Amniotic stem cell (primary cell): Measurements from ENCODE around the gene PABPC1L.
A peak's percentile ranks its signal among the peaks of the same experiment; 100 is the strongest.

Experiments
- DNase-seq: peaks from one replicate; lab custom pipeline; 2025; lab: John Stamatoyannopoulos, UW

Gene PABPC1L

DNA sequence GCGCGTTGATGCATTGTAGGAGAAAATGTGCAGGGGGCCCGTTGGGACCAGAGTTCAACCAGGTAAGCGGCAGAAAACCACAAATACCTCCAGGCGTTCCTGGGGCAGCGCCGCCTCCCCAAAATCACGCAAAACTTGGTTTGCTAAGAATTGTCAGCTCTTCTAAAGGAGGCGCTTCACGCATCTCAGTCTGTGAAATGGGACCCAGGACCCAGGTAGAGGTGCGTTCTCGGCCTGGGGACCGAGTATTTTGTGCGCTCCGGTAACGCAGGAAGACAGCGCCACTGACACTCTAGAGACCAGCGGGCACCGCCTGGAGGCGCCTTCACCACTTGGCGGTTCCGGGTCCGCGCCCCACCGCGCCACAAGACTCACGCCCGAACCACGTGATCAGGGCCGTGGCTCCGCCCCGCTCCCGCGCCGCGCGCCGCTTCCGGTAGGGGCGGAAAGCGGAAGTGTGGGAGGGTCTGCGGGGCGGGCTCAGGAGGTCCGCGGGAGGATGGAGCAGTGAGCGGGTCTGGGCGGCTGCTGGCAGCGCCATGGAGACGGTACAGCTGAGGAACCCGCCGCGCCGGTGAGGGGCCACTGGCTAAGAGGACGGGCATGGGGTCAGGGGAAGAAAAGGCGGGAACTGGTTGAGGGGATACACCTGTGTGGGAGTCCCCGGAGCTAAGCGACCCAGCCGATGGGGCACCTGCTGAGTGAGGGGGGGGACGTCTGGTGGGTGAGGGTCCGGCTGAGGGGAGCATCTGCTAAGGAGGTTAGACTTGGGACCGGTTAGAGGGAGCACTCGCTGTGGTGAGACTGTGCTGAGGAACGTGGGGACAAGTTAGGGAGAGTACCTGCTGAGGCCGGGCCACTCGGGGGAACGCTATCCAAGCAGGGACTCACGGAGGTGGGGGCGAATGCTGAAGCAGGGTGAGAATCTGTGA lies 56.4 kb downstream of the PABPC1L start, which contains the start of gene STK4:
Gene STK4, plus strand, starts transcription at position 483 of the 932 bp plus-strand sequence. Its CDS starts 57 bp downstream, at position 540.
- DNase-seq, result peak; percentile 75

DNA sequence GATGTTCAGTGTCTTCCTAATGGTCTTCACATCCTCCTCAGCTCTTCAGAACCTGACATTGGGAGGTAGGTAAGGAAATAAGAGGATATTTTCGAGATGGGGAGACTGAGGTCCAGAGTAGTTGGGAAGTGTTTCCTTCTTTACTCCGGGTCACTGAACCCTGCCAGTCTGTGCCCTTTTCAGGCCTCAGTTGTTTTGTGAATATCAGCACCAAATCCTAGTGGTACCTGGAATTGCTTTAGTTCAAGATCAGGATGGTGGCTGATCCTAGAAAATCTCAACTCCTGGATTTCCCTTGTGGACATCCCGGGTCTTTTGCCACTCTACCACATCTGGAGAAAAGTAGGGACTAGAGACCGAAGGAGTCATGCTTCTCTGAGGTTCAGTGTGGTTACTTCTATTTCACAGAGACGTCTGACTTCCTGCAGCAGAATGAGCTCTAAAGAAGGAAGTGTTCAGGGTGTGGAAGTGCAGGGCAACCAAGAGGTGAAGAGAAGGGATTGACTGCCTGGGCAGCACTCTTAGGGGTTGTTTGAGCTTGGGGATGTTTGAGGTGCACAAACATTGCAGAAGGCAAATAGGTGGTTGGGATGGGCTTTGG lies 57.4 kb downstream of the PABPC1L start:
- no peak for DNase-seq

DNA sequence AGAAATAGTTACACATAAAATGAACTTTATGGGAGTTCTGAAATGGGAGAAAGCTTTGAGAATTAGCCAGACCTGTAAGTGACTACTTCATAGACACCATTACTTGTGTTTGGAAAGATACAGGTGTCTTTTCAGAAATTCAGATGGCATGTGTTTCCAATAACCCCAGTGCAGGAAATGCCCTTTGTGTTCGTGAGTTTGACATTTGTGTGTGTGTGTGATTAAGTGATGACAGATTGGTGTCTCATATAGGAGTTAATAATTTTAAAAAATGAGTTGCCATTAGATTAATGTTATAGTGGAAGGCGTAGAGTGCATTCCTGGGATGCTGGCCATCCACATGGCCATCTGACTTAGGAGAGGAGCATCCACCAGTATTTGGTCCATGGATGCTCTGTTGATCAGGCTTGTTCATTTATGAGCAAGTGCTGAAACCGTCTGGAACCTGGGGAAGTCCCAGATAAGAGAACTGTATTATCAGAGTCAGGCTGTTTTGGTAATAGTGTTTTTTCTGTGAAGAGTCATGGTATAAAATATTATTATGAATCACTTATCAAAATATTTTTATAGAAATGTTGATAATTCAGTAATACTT lies 59.5 kb downstream of the PABPC1L start:
- no peak for DNase-seq

DNA sequence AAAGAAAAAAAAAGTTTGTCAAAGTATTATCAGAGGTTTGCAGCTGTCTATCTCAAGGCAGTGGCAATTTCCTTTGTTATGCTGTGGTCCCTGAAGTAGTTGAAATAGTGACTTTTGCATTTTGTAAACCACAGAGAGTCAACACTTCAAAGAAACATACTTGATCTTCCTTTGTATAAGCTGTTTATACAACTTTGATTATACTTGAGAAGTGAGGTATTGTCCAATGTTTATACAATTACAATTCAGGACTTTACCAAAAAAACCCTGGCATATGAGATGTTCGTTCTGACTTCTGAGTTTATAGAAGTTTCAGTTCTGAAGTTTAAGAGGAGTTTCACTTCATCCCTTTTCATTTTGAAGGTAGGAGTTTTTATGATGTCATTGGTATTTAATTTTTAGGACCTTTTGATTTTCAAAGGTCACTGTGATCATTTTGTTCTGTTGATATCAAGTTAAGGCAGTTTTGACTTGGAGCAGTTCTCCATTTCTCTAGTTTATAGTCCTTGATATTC lies 60.4 kb downstream of the PABPC1L start:
- no peak for DNase-seq

DNA sequence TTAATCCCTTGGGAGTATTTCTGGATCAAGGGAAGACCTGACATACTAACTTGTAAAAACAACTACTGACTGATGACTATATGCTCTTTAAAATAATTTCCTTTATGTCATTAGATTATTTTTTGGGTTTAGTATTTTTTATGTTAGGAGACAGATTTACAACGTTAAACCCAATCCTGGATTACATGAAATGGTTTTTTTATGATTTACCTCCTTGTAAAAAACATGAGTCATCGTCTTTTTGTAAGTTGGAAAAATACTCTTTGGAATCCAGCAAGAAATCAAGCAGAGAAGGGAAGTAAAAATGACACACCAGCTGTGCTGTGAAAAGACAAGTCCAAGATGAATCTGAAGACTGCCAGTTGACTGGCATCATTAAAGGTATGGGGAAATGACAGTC lies 63.2 kb downstream of the PABPC1L start:
- DNase-seq, result no peak

DNA sequence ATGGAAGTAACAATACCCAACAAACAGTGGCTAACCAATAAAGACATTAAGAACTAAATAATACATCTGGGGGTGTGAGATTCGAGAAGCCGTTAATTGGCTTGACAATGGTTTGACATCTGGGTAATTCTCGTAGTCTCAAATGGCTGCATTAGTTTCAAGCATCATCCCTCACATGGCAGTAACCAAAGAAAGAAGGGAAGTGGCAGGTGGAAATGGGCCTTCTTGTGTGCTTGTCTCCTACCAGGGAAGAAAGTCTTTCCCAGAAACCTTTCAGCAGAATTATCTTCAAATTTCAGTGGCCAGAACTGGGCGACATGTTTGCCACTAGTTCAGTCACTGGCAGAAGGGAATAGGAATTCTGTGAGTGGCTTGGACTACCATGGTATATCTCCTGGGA lies 66.8 kb downstream of the PABPC1L start:
- DNase-seq, result no peak

DNA sequence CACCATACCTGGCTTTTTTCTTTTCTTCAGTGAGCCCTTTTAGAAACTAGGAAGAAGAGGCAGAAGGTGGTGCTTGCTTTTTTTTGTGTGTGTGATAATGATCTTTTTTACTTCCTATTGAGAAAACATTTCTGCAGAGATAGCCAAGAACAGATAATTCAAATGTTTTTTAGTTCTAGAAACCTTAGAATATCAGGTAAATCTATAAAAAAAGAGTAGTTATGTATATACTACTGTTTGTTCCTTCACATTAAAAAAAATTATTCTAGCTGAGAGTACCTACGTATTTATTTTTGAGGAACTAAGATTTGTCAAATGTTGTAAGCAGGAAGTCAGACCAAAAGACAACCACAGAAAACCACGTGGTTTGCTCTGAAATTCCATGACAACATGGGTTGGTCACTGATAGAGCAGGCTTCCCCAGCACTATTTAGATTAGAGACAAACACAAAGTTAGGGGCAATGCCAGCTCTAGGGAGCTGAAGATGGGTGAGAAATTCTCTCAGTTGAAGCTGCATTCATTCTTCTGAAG lies 69.3 kb downstream of the PABPC1L start:
- DNase-seq, result no peak

DNA sequence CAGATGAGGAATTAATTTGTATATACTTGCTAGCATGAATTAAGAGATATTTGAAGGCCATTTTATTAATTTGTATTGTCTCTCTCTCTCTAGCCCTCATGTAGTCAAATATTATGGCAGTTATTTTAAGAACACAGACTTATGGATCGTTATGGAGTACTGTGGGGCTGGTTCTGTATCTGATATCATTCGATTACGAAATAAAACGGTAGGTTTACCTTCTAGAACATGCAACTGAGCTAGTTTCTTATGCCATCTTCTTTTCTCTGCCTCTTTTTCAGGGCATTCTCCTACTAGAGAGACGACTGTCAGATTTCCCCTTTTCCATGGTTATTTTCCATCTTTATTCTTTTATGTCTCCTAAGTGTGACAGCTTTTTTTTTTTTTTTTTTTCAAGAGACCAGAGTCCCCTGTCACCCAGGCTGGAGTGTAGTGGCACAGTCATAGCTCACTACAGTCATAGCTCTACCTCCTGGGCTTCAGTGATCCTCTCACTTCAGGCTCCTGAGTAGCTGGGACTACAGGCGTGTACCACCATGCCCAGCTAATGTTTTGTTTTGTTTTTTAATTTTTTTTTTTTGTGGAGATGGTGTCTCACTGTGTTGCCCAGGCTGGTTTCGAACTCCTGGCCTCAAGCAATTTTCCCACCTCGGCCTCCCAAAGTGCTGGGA lies 72.0 kb downstream of the PABPC1L start:
- DNase-seq, result no peak

DNA sequence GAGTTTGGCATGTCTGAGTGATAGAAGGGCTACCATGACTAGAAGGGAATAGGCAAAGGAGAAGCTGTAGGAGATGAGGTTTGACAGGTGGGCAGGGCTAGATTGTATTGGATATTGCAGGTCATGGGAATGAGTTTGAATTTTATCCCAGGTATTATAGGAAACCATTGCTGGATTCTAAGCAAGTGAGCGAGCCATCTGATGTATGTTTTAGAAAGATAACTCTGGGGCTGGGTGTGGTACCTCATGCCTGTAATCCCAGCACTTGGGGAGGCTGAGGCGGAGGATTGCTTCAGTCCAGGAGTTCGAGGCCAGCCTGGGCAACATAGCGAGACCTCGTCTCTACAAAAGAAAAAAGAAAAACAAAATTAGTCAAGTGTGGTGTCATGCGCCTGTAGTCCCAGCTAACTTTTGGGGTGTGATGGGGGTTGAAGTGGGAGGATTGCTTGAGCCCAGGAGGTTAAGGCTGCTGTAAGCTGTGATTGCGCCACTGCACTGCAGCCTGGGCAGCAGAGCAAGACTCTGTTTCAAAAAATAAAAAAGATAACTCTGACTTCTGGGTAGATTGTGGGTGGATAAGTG lies 73.3 kb downstream of the PABPC1L start:
- no peak for DNase-seq

DNA sequence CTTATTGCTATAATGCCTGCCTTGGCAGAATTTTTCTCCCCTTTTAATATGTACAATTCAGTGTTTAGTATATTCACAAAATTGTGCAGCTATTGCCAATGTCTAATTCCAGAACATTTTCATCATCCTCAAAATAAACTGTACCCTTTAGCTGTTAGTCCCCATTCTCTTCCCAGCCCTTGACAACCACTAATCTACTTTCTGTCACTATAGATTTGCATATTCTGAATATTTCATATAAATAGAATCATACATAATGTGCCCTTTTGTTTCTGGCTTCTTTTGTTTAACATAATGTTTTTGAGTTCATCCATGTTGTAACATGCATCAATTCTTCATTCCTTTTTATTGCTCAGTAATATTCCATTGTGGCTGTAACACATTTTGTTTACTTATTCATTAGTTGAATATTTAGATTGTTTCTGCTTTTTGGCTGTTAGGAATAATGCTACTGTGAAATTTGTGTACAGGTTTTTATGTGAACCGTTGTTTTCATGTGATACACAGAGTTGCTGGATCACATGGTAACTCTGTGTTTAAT lies 78.8 kb downstream of the PABPC1L start:
- DNase-seq, result no peak
